Thyroid gland (tissue), 4 donors: ENCODE data around the gene DNM2. TPM values are rescaled to one million over a fixed set of nuclear protein-coding genes. Genes with fewer than 3 reads are reported as not detected.
"Not testable (repeated sequence)": the region's sequence is repeated elsewhere in the genome, so short reads cannot be mapped to it uniquely, and the experiment has no call there.

Experiments used
- DNase-seq, 2 donors: peaks; one replicate each; pipeline ENCODE4 v3.0.0-alpha.2; 2019
- H3K27ac ChIP-seq, 3 donors: fragments of 200-600 bp; sonication (generic); 1 replicate in 2 of 3; 2 replicates in 1 of 3; pipeline ENCODE4 v1.5.1; 2016 to 2019; ENCODE audit warnings: mild to moderate bottlenecking in 1 of 3, moderate library complexity in 1 of 3
- H3K27me3 ChIP-seq: fragments of 200-600 bp; sonication (generic); one replicate; pipeline ENCODE4 v1.5.1; 2019
- H3K36me3 ChIP-seq, 2 donors: fragments of 200-600 bp; sonication (generic); one replicate each; pipeline ENCODE4 v1.5.1; 2016 to 2019
- H3K4me1 ChIP-seq, 2 donors: fragments of 200-600 bp; sonication (generic); one replicate each; pipeline ENCODE4 v1.5.1; 2017 to 2019
- H3K4me3 ChIP-seq, 3 donors: fragments of 200-600 bp; sonication (generic); replicated peaks in 1 of 3; 1 replicate in 2 of 3; 2 replicates in 1 of 3; pipeline ENCODE4 v1.5.1; 2016; ENCODE audit warnings: mild to moderate bottlenecking in 1 of 3
- H3K9me3 ChIP-seq: fragments of 200-600 bp; sonication (generic); one replicate; pipeline ENCODE4 v1.5.1; 2017
- POLR2A ChIP-seq, 2 donors: fragments of 450-650 bp; IDR thresholded peaks; one replicate each; pipeline ENCODE4 v1.6.1; 2017; ENCODE audit warnings: antibody characterized with exemption in 2 of 2, mild to moderate bottlenecking in 2 of 2, moderate library complexity in 1 of 2
- WGBS, 2 donors: methylation state at CpG; one replicate each; pipeline ENCODE4 v1.1.5; 2017; 5-methylcytosine and 5-hydroxymethylcytosine counted together
- intact Hi-C: fragments of 100-400 bp; cut with DNase I; formaldehyde crosslinking; loops from one replicate; pipeline ENCODE4 v1.15.1; 2023
- total RNA-seq, 4 donors: library from RNA; depleted of rRNA; stranded (reverse); fragments of >200 nt; gene quantifications; one replicate each; pipeline ENCODE4 v1.2.3, GENCODE V29; 2016
- TF ChIP-seq, protein P1 (sequence below), 6 experiments: fragments of 200-600 bp in 3 of 6; fragments of 450-650 bp in 3 of 6; sonication (generic) in 3 of 6; IDR thresholded peaks; one replicate each; pipeline ENCODE4 v1.5.1; 2016 to 2019; ENCODE audit warnings: antibody characterized with exemption in 6 of 6, mild to moderate bottlenecking in 2 of 6, inconsistent platforms in 1 of 6, moderate library complexity in 1 of 6

DNM2 gene
- total RNA-seq: 100 to 1,000 TPM in 3 of 4 donors, 10 to 100 TPM in 1; 95.1 to 155 (median 120) TPM

GRCh38 chr19:10717356-10718204 lies at the start of gene DNM2:
Gene DNM2 (plus strand): TSS chr19:10718079. CDS start chr19:10718243, 164 bp downstream.
- 1% methylated on average over 19 to 23 of the region's 57 CpGs for WGBS, 2 donors
- no peaks in the 10 kb centered on the region for H3K27me3 ChIP-seq

GRCh38 chr19:10669246-10669645 lies 48.6 kb upstream of the DNM2 start:
- intact Hi-C loops: no loop called here

More at GRCh38 chr19:10717356-10718204, at the start of gene DNM2:
- no peaks in the 10 kb centered on the region for H3K9me3 ChIP-seq
- peaks cover 30 to 31% of the 10 kb centered on the region in 2 donors for H3K4me1 ChIP-seq
- intact Hi-C loops: loop anchor here (5.0 kb wide), 2 partner anchors 50 to 145 kb away; no protein-coding TSS in a partner anchor
- DNase-seq: peak; percentile 98
- no peaks in the 10 kb centered on the region for H3K36me3 ChIP-seq
- peak within 1 kb of the TSS; percentile 88 to 99 (median 95) for H3K4me3 ChIP-seq
- H3K27ac ChIP-seq: peak within 1 kb of the TSS; percentile 78 to 87 (median 79)
- TF ChIP-seq POLR2A (IDR thresholded peaks at IDR 0.05): peak in 1 of 2 donors; percentile 84
- TF ChIP-seq, protein P1, sequence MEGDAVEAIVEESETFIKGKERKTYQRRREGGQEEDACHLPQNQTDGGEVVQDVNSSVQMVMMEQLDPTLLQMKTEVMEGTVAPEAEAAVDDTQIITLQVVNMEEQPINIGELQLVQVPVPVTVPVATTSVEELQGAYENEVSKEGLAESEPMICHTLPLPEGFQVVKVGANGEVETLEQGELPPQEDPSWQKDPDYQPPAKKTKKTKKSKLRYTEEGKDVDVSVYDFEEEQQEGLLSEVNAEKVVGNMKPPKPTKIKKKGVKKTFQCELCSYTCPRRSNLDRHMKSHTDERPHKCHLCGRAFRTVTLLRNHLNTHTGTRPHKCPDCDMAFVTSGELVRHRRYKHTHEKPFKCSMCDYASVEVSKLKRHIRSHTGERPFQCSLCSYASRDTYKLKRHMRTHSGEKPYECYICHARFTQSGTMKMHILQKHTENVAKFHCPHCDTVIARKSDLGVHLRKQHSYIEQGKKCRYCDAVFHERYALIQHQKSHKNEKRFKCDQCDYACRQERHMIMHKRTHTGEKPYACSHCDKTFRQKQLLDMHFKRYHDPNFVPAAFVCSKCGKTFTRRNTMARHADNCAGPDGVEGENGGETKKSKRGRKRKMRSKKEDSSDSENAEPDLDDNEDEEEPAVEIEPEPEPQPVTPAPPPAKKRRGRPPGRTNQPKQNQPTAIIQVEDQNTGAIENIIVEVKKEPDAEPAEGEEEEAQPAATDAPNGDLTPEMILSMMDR (IDR thresholded peaks at IDR 0.05): peak; percentile 44 to 95 (median 88)

DNA sequence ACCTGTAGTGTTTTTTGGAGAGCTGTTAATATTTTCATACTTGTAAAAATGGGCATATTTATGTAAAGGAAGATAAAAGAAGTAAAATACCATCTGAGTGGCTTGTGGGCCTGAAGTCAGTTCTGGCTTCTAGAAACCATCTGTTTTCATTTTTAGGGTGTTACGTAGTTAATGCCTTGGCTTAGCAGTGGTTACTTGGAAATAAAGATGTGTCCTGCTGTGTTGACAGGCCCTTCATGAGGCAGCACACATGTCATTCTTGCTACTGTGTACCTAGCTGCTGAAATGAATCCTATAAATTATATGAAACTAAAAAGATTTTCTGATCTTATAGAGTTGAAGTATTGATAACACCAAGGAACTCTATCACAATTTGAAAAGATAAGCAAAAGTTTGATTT lies 47.7 kb upstream of the DNM2 start:
- intact Hi-C loops: no loop called here
- DNase-seq: no peak
- no peaks in the 10 kb centered on the region for H3K27me3 ChIP-seq
- WGBS, 2 donors: 63 to 91% methylated on average over 1 of the region's 1 CpG
- no peak overlapping the region for H3K4me3 ChIP-seq
- H3K4me1 ChIP-seq: peaks cover 0 to 14% of the 10 kb centered on the region in 2 donors
- H3K9me3 ChIP-seq: no peaks in the 10 kb centered on the region
- H3K36me3 ChIP-seq: peaks cover 11 to 16% of the 10 kb centered on the region in 2 donors
- TF ChIP-seq, protein P1 (IDR thresholded peaks at IDR 0.05): no peak
- no peak for TF ChIP-seq POLR2A (IDR thresholded peaks at IDR 0.05)
- H3K27ac ChIP-seq: no peak overlapping the region

More at GRCh38 chr19:10669246-10669645, 48.6 kb upstream of the DNM2 start:
- TF ChIP-seq, protein P1 (IDR thresholded peaks at IDR 0.05): no peak
- no peak for TF ChIP-seq POLR2A (IDR thresholded peaks at IDR 0.05)
- WGBS, 2 donors: 71 to 80% methylated on average over 6 of the region's 6 CpGs
- H3K9me3 ChIP-seq: no peaks in the 10 kb centered on the region
- no peak overlapping the region for H3K27ac ChIP-seq
- no peaks in the 10 kb centered on the region for H3K27me3 ChIP-seq
- peaks cover 11 to 16% of the 10 kb centered on the region in 2 donors for H3K36me3 ChIP-seq
- peaks cover 0 to 14% of the 10 kb centered on the region in 2 donors for H3K4me1 ChIP-seq
- no peak for DNase-seq
- H3K4me3 ChIP-seq: no peak overlapping the region

- H3K4me1 ChIP-seq: peaks cover 0 to 14% of the 10 kb centered on the region in 2 donors
- H3K9me3 ChIP-seq: no peaks in the 10 kb centered on the region
- no peak for TF ChIP-seq POLR2A (IDR thresholded peaks at IDR 0.05)
- TF ChIP-seq, protein P1 (IDR thresholded peaks at IDR 0.05): no peak
- H3K27me3 ChIP-seq: no peaks in the 10 kb centered on the region
- H3K4me3 ChIP-seq: no peak overlapping the region
- WGBS, 2 donors: 88 to 89% methylated on average over 21 to 24 of the region's 24 CpGs
- no peak overlapping the region for H3K27ac ChIP-seq
- DNase-seq: no peak
- intact Hi-C loops: no loop called here
- H3K36me3 ChIP-seq: peaks cover 11 to 16% of the 10 kb centered on the region in 2 donors
These were observed 46.7 kb upstream of the DNM2 start for GRCh38 chr19:10670876-10671804.

GRCh38 chr19:10671922-10672321 lies 46.0 kb upstream of the DNM2 start:
- H3K36me3 ChIP-seq: peaks cover 13 to 17% of the 10 kb centered on the region in 2 donors
- H3K4me1 ChIP-seq: peaks cover 0 to 14% of the 10 kb centered on the region in 2 donors
- H3K4me3 ChIP-seq, H3K9me3 ChIP-seq, DNase-seq, H3K27ac ChIP-seq, intact Hi-C loops, H3K27me3 ChIP-seq: not testable (repeated sequence)
- 91 to 95% methylated on average over 3 of the region's 3 CpGs for WGBS, 2 donors

- H3K4me3 ChIP-seq, H3K27me3 ChIP-seq, H3K9me3 ChIP-seq, DNase-seq, H3K27ac ChIP-seq, H3K4me1 ChIP-seq, intact Hi-C loops: not testable (repeated sequence)
- H3K36me3 ChIP-seq: peaks cover 46 to 50% of the 10 kb centered on the region in 2 donors
- WGBS, 2 donors: 90 to 95% methylated on average over 8 of the region's 8 CpGs
These were observed 42.7 kb upstream of the DNM2 start for GRCh38 chr19:10675214-10675613.
